GM18526 (cell line): ENCODE measurements around the gene TOX2.

Experiments
- POLR2A ChIP-seq: IDR thresholded peaks from 3 replicates; pipeline ENCODE4 v1.6.1; 2011; ENCODE audit not compliant: insufficient read length; ENCODE audit errors: extremely low read depth

Gene TOX2

GRCh38 chr20:44097521-44098255 is 183.0 kb downstream of the TOX2 start:
- no peak for TF ChIP-seq POLR2A

- TF ChIP-seq POLR2A = no peak
These were observed 183.6 kb downstream of the TOX2 start for GRCh38 chr20:44098256-44098630.

- TF ChIP-seq POLR2A = no peak
These were observed 184.0 kb downstream of the TOX2 start for GRCh38 chr20:44098657-44099056.

GRCh38 chr20:44099832-44100231 is 185.2 kb downstream of the TOX2 start:
- TF ChIP-seq POLR2A = no peak

GRCh38 chr20:44102582-44102981 is 187.9 kb downstream of the TOX2 start:
- TF ChIP-seq POLR2A = no peak

GRCh38 chr20:44104798-44105517 is 190.3 kb downstream of the TOX2 start:
- no peak for TF ChIP-seq POLR2A

GRCh38 chr20:44106615-44107014 is 192.0 kb downstream of the TOX2 start:
- TF ChIP-seq POLR2A = no peak

- TF ChIP-seq POLR2A = no peak
These were observed 195.3 kb downstream of the TOX2 start for GRCh38 chr20:44109951-44110361.

GRCh38 chr20:44110816-44111568 is 196.3 kb downstream of the TOX2 start:
- TF ChIP-seq POLR2A = no peak

- no peak for TF ChIP-seq POLR2A
These were observed 197.2 kb downstream of the TOX2 start for GRCh38 chr20:44111712-44112335.

- no peak for TF ChIP-seq POLR2A
These were observed 197.8 kb downstream of the TOX2 start for GRCh38 chr20:44112456-44112855.

GRCh38 chr20:44112889-44113617 is 198.4 kb downstream of the TOX2 start:
- no peak for TF ChIP-seq POLR2A

- no peak for TF ChIP-seq POLR2A
These were observed 199.1 kb downstream of the TOX2 start for GRCh38 chr20:44113618-44114376.

GRCh38 chr20:44115181-44115580 is 200.5 kb downstream of the TOX2 start:
- no peak for TF ChIP-seq POLR2A

GRCh38 chr20:44115762-44116644 is 201.4 kb downstream of the TOX2 start:
- no peak for TF ChIP-seq POLR2A
